ENCODE data around the gene CTNNBIP1. TPM values are rescaled to one million over a fixed set of nuclear protein-coding genes. Genes with fewer than 3 reads are reported as not detected.
A peak's percentile ranks its signal among the peaks of the same experiment; 100 is the strongest.

CTNNBIP1 gene
- total and polyA plus RNA-seq, 9 of the 15 experiments (the other 6 are each of a cell fraction or from before 2014, with no cell fraction given): 0.65 to 29.2 (median 14.7) TPM

DNA sequence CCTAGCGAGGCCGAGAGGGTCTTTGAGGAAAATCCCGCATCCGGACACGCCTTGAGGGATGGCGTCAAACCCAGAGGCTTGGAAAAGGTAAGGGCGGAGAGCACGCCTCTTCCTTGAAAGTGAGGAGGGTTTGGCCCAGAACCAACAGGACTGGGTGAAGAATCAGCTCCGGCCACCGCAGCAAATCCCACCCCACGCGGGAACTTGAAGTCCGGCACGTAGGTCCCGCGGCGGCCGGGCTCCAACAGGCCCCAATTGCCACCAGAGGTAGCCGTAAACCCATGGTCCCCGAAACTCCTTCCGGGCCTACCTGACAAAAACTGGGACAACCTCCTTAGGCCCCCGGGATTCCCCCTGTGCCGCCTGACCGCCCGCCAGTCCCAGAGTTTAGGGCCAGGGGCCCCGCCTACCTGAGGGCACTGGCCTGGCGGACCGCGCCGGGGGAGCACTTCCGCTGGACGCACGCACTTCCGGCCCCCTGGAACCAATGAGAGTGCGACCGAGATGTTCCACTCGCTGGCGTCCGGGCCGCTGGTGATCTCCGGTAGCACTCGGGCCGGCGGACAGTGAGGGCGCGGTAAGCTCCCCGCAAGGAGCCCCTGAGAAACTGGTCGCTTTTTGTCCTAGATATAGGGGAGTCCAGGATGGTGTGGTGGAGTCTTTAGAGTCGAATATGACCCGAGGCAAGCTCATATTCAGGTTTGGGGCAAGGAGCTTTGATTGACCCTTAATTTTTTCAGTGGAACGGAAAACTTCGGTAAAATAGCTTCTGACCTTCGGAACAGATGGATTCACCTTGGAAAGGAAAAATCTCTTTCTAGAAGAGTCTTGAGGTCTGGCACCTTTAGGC is 33.1 kb upstream of the CTNNBIP1 start, which contains the start of the genes LZIC and NMNAT1:
Gene LZIC (minus strand): TSS at position 453 of the 850 bp plus-strand sequence. CDS start 6,772 bp downstream, outside the sequence.
Gene NMNAT1 (plus strand): TSS at position 537 of the 850 bp plus-strand sequence. CDS start 28,599 bp downstream, outside the sequence.
- H3K4me2 ChIP-seq (ENCODE audit: insufficient read depth, low read length): peak within 1 kb of the TSS; percentile 90
- H3K9ac ChIP-seq (ENCODE audit: insufficient read depth in 1 of 2, low read depth in 2 of 2, low read length in 2 of 2): peak within 1 kb of the TSS; percentile 95 to 97
- in situ Hi-C loops (cut with MboI): loop anchor here (10.0 kb wide), 1 partner anchor 68 kb away; no protein-coding TSS in a partner anchor
- WGBS (ENCODE audit: insufficient coverage, low coverage, missing lambda C conversion rate): under 1% methylated on average over 53 of the region's 53 CpGs
- H3K4me3 ChIP-seq: peak within 1 kb of the TSS; percentile 80
- peak within 1 kb of the TSS; percentile 88 for H3K27ac ChIP-seq (ENCODE audit: extremely low read depth, low read depth, low read length)
- FAIRE-seq (peak; percentile 79), DNase-seq (ENCODE audit: extremely low read depth in 1 of 4, low spot score in 3 of 4) (peak; percentile 98), ATAC-seq (peak; percentile 99)
- peaks cover 32% of the 10 kb centered on the region for H3K79me2 ChIP-seq (ENCODE audit: control insufficient read depth, insufficient read depth, low read length)
- CTCF ChIA-PET (ENCODE audit: low intra/inter-chr PET ratio): interaction anchor here (0.9 to 1.5 kb wide), 6 partner anchors 32 to 159 kb away, joined by 3 to 9 read pairs (median 4); partner anchors contain the start of genes CTNNBIP1 and UBE4B
- no peaks in the 10 kb centered on the region for H3K9me1 ChIP-seq (ENCODE audit: control insufficient read depth, insufficient read depth, low read length)
- peaks cover 38% of the 10 kb centered on the region for H3K36me3 ChIP-seq (ENCODE audit: control insufficient read depth, insufficient read depth, low read length)
- POLR2A ChIA-PET: interaction anchor here (0.6 to 2.8 kb wide), 34 partner anchors 9 to 1717 kb away, joined by 3 to 18 read pairs (median 4); partner anchors contain the start of genes CENPS, CTNNBIP1 and UBE4B
- H4K20me1 ChIP-seq (replicated peaks; ENCODE audit: control insufficient read depth, insufficient read depth, low read length): no peaks in the 10 kb centered on the region
- H3K4me1 ChIP-seq (replicated peaks in 1 of 2; ENCODE audit: control insufficient read depth in 2 of 2, insufficient read depth in 2 of 2, low read length in 2 of 2): peaks cover 4 to 5% of the 10 kb centered on the region in 2 experiments; a peak in 3 of 5 replicates
- intact Hi-C loops (cut with micrococcal nuclease): loop anchor here (1.0 to 2.0 kb wide), 5 partner anchors 32 to 486 kb away; partner anchors contain the start of genes CTNNBIP1 and UBE4B
- H3K27me3 ChIP-seq (ENCODE audit: control insufficient read depth in 2 of 2, insufficient read depth in 2 of 2, low read length in 2 of 2): no peaks in the 10 kb centered on the region
- peak within 1 kb of the TSS; percentile 95 for H2AFZ ChIP-seq (ENCODE audit: low read depth, low read length)
- TSS peak; percentile 86 for BruUV-seq (replicated peaks)
- H3K9me3 ChIP-seq (replicated peaks; ENCODE audit: control insufficient read depth, insufficient read depth, low read depth, low read length): no peaks in the 10 kb centered on the region
- TF ChIP-seq CEBPB (tag; IDR thresholded peaks at IDR 0.05) (no peak), LCOR (CRISPR knock-in tag; IDR thresholded peaks at IDR 0.05) (peak; percentile 94), ATF1 (CRISPR knock-in tag; IDR thresholded peaks at IDR 0.05) (peak; percentile 49), ATF1 (tag; IDR thresholded peaks at IDR 0.05) (peak; percentile 97), SPI1 (IDR thresholded peaks at IDR 0.05; ENCODE audit: borderline replicate concordance, low read depth, low read length) (no peak), SRSF3 (IDR thresholded peaks at IDR 0.05; ENCODE audit: insufficient read depth, low read length) (no peak), CHAMP1 (IDR thresholded peaks at IDR 0.05) (peak; percentile 86), RB1 (IDR thresholded peaks at IDR 0.05; ENCODE audit: low read depth) (peak; percentile 99), OTX1 (CRISPR knock-in tag; IDR thresholded peaks at IDR 0.05) (peak; percentile 5; the same call in 1 of the 2 replicates)
- TF ChIP-seq, protein P1, sequence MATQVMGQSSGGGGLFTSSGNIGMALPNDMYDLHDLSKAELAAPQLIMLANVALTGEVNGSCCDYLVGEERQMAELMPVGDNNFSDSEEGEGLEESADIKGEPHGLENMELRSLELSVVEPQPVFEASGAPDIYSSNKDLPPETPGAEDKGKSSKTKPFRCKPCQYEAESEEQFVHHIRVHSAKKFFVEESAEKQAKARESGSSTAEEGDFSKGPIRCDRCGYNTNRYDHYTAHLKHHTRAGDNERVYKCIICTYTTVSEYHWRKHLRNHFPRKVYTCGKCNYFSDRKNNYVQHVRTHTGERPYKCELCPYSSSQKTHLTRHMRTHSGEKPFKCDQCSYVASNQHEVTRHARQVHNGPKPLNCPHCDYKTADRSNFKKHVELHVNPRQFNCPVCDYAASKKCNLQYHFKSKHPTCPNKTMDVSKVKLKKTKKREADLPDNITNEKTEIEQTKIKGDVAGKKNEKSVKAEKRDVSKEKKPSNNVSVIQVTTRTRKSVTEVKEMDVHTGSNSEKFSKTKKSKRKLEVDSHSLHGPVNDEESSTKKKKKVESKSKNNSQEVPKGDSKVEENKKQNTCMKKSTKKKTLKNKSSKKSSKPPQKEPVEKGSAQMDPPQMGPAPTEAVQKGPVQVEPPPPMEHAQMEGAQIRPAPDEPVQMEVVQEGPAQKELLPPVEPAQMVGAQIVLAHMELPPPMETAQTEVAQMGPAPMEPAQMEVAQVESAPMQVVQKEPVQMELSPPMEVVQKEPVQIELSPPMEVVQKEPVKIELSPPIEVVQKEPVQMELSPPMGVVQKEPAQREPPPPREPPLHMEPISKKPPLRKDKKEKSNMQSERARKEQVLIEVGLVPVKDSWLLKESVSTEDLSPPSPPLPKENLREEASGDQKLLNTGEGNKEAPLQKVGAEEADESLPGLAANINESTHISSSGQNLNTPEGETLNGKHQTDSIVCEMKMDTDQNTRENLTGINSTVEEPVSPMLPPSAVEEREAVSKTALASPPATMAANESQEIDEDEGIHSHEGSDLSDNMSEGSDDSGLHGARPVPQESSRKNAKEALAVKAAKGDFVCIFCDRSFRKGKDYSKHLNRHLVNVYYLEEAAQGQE (IDR thresholded peaks at IDR 0.05; ENCODE audit: borderline replicate concordance): no peak
- TF ChIP-seq, protein P1 (CRISPR knock-in tag; IDR thresholded peaks at IDR 0.05; ENCODE audit: low read depth): peak; percentile 68; the same call in 1 of the 2 replicates
